ENCODE measurements around the gene FYN. TPM values are rescaled to one million over a fixed set of nuclear protein-coding genes. Genes with fewer than 3 reads are reported as not detected.
"Not testable (repeated sequence)": the region's sequence is repeated elsewhere in the genome, so short reads cannot be mapped to it uniquely, and the experiment has no call there.

FYN gene
- total RNA-seq, 1 donor, result 106 TPM

GRCh38 chr6:111683749-111684267 lies 189.4 kb downstream of the FYN start:
- H3K27ac ChIP-seq (ENCODE audit: low read depth, low read length), result peak overlapping the region; percentile 92

GRCh38 chr6:111683157-111683556 lies 190.1 kb downstream of the FYN start:
- H2AFZ ChIP-seq (ENCODE audit: low read length), result no peak overlapping the region
- no peaks in the 10 kb centered on the region for H3K9me3 ChIP-seq (ENCODE audit: low read depth, low read length)
- no peak for TF ChIP-seq CTCF (IDR thresholded peaks at IDR 0.05; ENCODE audit: extremely low read depth, low read depth, low read length)
- H3K27ac ChIP-seq (ENCODE audit: low read depth, low read length), result peak overlapping the region; percentile 92
- no peak overlapping the region for H3K4me3 ChIP-seq (ENCODE audit: insufficient read depth, low read length)
- no peak for DNase-seq (ENCODE audit: insufficient read length, low spot score, missing footprints)
- peaks cover 6% of the 10 kb centered on the region for H3K79me2 ChIP-seq (ENCODE audit: insufficient read depth, low read length)
- peaks cover 28% of the 10 kb centered on the region for H3K36me3 ChIP-seq (ENCODE audit: insufficient read depth, low read length)
- H4K20me1 ChIP-seq (ENCODE audit: insufficient read depth, low read length), result peaks cover 6% of the 10 kb centered on the region
- peaks cover 29% of the 10 kb centered on the region for H3K4me1 ChIP-seq (ENCODE audit: insufficient read depth, low read length)
- no peaks in the 10 kb centered on the region for H3K27me3 ChIP-seq (ENCODE audit: insufficient read depth, low read length)
- peak overlapping the region; percentile 36 for H3K4me2 ChIP-seq (ENCODE audit: insufficient read depth, low read length)

More at GRCh38 chr6:111683749-111684267, 189.4 kb downstream of the FYN start:
- Histone ChIP-seq H2AFZ (ENCODE audit: low read length) (peak overlapping the region; percentile 32), H3K4me2 (ENCODE audit: insufficient read depth, low read length) (peak overlapping the region; percentile 44), H3K4me1 (ENCODE audit: insufficient read depth, low read length) (peaks cover 29% of the 10 kb centered on the region), H3K79me2 (ENCODE audit: insufficient read depth, low read length) (peaks cover 6% of the 10 kb centered on the region), H3K27me3 (ENCODE audit: insufficient read depth, low read length) (no peaks in the 10 kb centered on the region), H3K36me3 (ENCODE audit: insufficient read depth, low read length) (peaks cover 34% of the 10 kb centered on the region), H4K20me1 (ENCODE audit: insufficient read depth, low read length) (peaks cover 6% of the 10 kb centered on the region), H3K4me3 (ENCODE audit: insufficient read depth, low read length) (peak overlapping the region; percentile 4), H3K9me3 (ENCODE audit: low read depth, low read length) (no peaks in the 10 kb centered on the region)
- DNase-seq (ENCODE audit: insufficient read length, low spot score, missing footprints), result peak; percentile 77
- TF ChIP-seq CTCF (IDR thresholded peaks at IDR 0.05; ENCODE audit: extremely low read depth, low read depth, low read length), result no peak

GRCh38 chr6:111681860-111682259 lies 191.4 kb downstream of the FYN start:
- Histone ChIP-seq H3K4me1 (ENCODE audit: insufficient read depth, low read length) (peaks cover 29% of the 10 kb centered on the region), H3K9me3 (ENCODE audit: low read depth, low read length) (no peaks in the 10 kb centered on the region), H3K79me2 (ENCODE audit: insufficient read depth, low read length) (peaks cover 6% of the 10 kb centered on the region), H3K4me3 (ENCODE audit: insufficient read depth, low read length) (no peak overlapping the region), H4K20me1 (ENCODE audit: insufficient read depth, low read length) (peaks cover 6% of the 10 kb centered on the region), H2AFZ (ENCODE audit: low read length) (no peak overlapping the region), H3K4me2 (ENCODE audit: insufficient read depth, low read length) (no peak overlapping the region), H3K27me3 (ENCODE audit: insufficient read depth, low read length) (no peaks in the 10 kb centered on the region), H3K27ac (ENCODE audit: low read depth, low read length) (no peak overlapping the region), H3K36me3 (ENCODE audit: insufficient read depth, low read length) (peaks cover 31% of the 10 kb centered on the region)
- DNase-seq (ENCODE audit: insufficient read length, low spot score, missing footprints), result no peak
- no peak for TF ChIP-seq CTCF (IDR thresholded peaks at IDR 0.05; ENCODE audit: extremely low read depth, low read depth, low read length)

GRCh38 chr6:111680811-111681609 lies 192.2 kb downstream of the FYN start:
- not testable (repeated sequence) for H3K79me2 ChIP-seq (ENCODE audit: insufficient read depth, low read length); H2AFZ ChIP-seq (ENCODE audit: low read length); H4K20me1 ChIP-seq (ENCODE audit: insufficient read depth, low read length); H3K4me3 ChIP-seq (ENCODE audit: insufficient read depth, low read length); H3K9me3 ChIP-seq (ENCODE audit: low read depth, low read length); DNase-seq (ENCODE audit: insufficient read length, low spot score, missing footprints); H3K27me3 ChIP-seq (ENCODE audit: insufficient read depth, low read length); H3K27ac ChIP-seq (ENCODE audit: low read depth, low read length); H3K4me2 ChIP-seq (ENCODE audit: insufficient read depth, low read length)
- Histone ChIP-seq H3K36me3 (ENCODE audit: insufficient read depth, low read length) (peaks cover 31% of the 10 kb centered on the region), H3K4me1 (ENCODE audit: insufficient read depth, low read length) (peaks cover 29% of the 10 kb centered on the region)
